Left lung (tissue), 10 donors: ENCODE measurements around the gene AKAP13. TPM values are rescaled to one million over a fixed set of nuclear protein-coding genes. Genes with fewer than 3 reads are reported as not detected.

Experiments used
- ATAC-seq: fragments of 200-7000 bp; cut with Tn5 transposase; one replicate; pipeline ENCODE4 v1.9.1; 2020; ENCODE audit warnings: moderate library complexity
- DNase-seq, 4 donors: peaks; one replicate each; pipeline ENCODE4 v3.0.0-alpha.2; 2013 to 2020
- H3K27ac ChIP-seq, 2 donors: fragments of 200-600 bp; sonication (generic) in 1 of 2; one replicate each; pipeline versions ENCODE4 v1.5.0 to v1.8.0; 2020 to 2021
- H3K27me3 ChIP-seq, 2 donors: fragments of 200-600 bp; sonication (generic) in 1 of 2; one replicate each; pipeline versions ENCODE4 v1.5.0 to v1.8.0; 2020 to 2021
- H3K36me3 ChIP-seq, 2 donors: fragments of 200-600 bp; sonication (generic) in 1 of 2; one replicate each; pipeline versions ENCODE4 v1.5.0 to v1.8.0; 2020 to 2021
- H3K4me1 ChIP-seq, 2 donors: fragments of 200-600 bp; one replicate each; pipeline ENCODE4 v1.8.0; 2021
- H3K4me3 ChIP-seq, 2 donors: fragments of 200-600 bp; sonication (generic) in 1 of 2; one replicate each; pipeline versions ENCODE4 v1.5.0 to v1.8.0; 2020 to 2021; ENCODE audit warnings: mild to moderate bottlenecking in 1 of 2
- H3K9me3 ChIP-seq, 2 donors: fragments of 200-600 bp; sonication (generic) in 1 of 2; one replicate each; pipeline versions ENCODE4 v1.5.0 to v1.8.0; 2020 to 2021
- CTCF ChIP-seq, 2 donors: fragments of 200-600 bp; sonication (generic) in 1 of 2; IDR thresholded peaks; one replicate each; pipeline versions ENCODE4 v1.5.0 to v1.8.0; 2021; ENCODE audit warnings: antibody characterized with exemption in 2 of 2
- intact Hi-C, 2 donors: fragments of 100-400 bp; cut with DNase I; formaldehyde crosslinking; loops; one replicate each; pipeline versions ENCODE4 v1.11.2 to v1.14.2; 2022
- polyA plus RNA-seq, 6 donors: library from polyadenylated mRNA; unstranded; fragments of 120-200 nt; gene quantifications; one replicate each; pipeline ENCODE4 v1.2.1, GENCODE V29; 2013; ENCODE audit not compliant: insufficient read length in 6 of 6
- total RNA-seq, 2 donors: library from RNA; stranded (reverse); fragmentation: NEBNext Ultra II Directional; extraction: Animal tissue kit (Norgen Biotek cat#: 25700); gene quantifications; one replicate each; pipeline ENCODE4 v1.2.1, GENCODE V29; 2021
- donor health status: DM: no; HTN: yes; CAD: no.
- donor health status: DM: no; HTN: no; CAD: no.

AKAP13 gene
- total and polyA plus RNA-seq, 8 donors = 93.6 to 346 (median 102) TPM

DNA sequence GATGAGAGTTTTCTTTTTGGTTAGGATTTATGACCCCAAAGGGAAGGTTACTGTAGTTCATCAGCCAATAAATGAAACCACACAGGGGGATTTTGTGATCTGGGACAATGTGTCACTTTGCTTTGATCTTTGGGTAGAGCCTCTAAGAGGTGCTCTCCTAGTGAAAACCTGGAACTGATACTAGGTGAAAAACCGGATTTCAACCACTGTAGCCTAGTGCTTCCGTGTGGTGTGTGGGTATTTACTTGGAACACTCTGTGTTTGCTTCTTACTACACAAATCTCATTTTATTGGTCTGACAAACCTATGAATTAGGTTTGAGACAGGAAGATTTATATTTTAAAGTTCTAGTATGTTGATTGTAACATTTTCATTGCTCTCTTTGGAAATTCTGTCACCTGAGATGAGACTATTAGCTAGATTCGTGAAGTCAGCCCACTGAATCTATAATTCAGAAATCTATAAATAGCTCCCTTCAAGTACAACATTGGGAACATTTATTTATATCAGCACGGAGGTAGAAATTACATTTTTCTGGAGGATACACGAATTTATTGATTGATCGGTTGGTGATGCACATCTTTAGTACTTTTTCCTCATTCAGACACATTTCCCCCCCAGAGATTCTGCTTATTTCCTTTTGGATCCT lies 119.8 kb downstream of the AKAP13 start:
- intact Hi-C loops = loop anchor here in 1 of 2 donors (10.0 kb wide), 1 partner anchor 205 kb away; no protein-coding TSS in a partner anchor
- ATAC-seq = peak; percentile 64
- Histone ChIP-seq H3K27me3 (no peaks in the 10 kb centered on the region), H3K4me3 (no peak overlapping the region), H3K4me1 (peaks cover 13 to 42% of the 10 kb centered on the region in 2 donors), H3K9me3 (no peaks in the 10 kb centered on the region), H3K27ac (peak overlapping the region; percentile 22 to 43), H3K36me3 (no peaks in the 10 kb centered on the region)
- no peak for TF ChIP-seq CTCF (IDR thresholded peaks at IDR 0.05)
- no peak for DNase-seq

GRCh38 chr15:85500729-85501128 lies 120.3 kb downstream of the AKAP13 start:
- Histone ChIP-seq H3K27me3 (no peaks in the 10 kb centered on the region), H3K4me3 (no peak overlapping the region), H3K27ac (peak overlapping the region; percentile 22 to 43), H3K36me3 (no peaks in the 10 kb centered on the region), H3K4me1 (peaks cover 13 to 43% of the 10 kb centered on the region in 2 donors), H3K9me3 (no peaks in the 10 kb centered on the region)
- no peak for ATAC-seq
- intact Hi-C loops = loop anchor here in 1 of 2 donors (10.0 kb wide), 1 partner anchor 206 kb away; no protein-coding TSS in a partner anchor
- TF ChIP-seq CTCF (IDR thresholded peaks at IDR 0.05) = no peak
- DNase-seq = no peak

DNA sequence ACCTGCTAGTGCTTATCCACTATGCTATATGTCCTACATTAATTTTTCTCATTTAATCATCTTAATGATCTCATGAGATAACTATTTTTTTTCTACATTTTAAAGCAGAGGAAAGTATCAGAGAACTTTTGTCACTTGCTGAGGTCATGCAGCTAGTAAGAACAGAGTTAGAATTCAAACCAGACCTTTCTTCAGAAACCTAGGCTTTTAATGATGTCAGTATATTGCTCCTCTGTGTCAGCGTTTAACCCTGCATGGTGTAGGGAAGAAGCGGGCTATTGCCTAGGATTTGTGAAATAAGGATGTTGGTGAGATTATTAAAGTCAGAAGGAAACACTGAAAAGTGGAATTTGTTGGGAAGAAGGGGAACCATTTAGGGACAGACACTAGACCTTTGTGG lies 121.2 kb downstream of the AKAP13 start:
- Histone ChIP-seq H3K9me3 (no peaks in the 10 kb centered on the region), H3K27ac (no peak overlapping the region), H3K36me3 (no peaks in the 10 kb centered on the region), H3K27me3 (no peaks in the 10 kb centered on the region), H3K4me3 (no peak overlapping the region), H3K4me1 (peaks cover 13 to 45% of the 10 kb centered on the region in 2 donors)
- ATAC-seq (no peak), DNase-seq (no peak)
- intact Hi-C loops = loop anchor here in 1 of 2 donors (10.0 kb wide), 1 partner anchor 207 kb away; no protein-coding TSS in a partner anchor
- TF ChIP-seq CTCF (IDR thresholded peaks at IDR 0.05) = no peak

DNA sequence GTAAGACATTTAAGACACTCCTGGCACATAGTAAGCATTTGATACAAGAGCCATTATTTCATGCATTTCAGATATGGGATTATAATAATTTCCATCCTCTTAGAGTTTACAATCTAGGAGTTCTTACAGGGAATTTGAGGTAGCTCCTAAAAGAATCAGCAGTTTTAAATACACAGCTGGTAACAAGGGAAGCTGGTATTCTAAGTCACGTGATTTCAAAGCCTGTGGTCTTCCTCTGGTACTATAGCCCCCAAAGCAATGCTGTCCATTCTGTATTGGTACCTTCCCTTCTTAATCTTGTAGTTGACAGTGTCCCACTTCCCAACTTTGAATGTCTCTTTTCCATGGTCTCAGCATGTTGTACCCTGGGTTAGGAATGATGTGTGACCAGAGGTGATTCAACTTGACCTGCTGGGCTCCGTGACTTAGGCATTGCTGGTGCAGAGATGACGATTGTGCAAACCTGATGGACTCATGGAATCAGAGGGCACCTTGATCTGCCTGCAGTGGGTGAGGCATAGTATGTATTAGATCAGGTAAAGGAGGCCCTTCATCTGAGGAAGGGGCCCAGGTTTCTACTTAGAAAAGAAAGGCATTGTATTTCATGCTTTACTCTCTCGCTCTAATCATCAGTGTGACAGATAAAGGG lies 122.9 kb downstream of the AKAP13 start:
- no peak for DNase-seq
- Histone ChIP-seq H3K4me3 (no peak overlapping the region), H3K27me3 (no peaks in the 10 kb centered on the region), H3K27ac (no peak overlapping the region), H3K4me1 (peaks cover 9 to 42% of the 10 kb centered on the region in 2 donors), H3K9me3 (no peaks in the 10 kb centered on the region), H3K36me3 (no peaks in the 10 kb centered on the region)
- TF ChIP-seq CTCF (IDR thresholded peaks at IDR 0.05) = no peak
- intact Hi-C loops = loop anchor here in 1 of 2 donors (10.0 kb wide), 1 partner anchor 208 kb away; no protein-coding TSS in a partner anchor
- ATAC-seq = no peak
